Activated effector memory CD4-positive, alpha-beta T cell treated with Interleukin-2 at 50 U/mL for 16 hours (primary cell): ENCODE data around the gene MAN1B1.
"Not testable (repeated sequence)": the region's sequence is repeated elsewhere in the genome, so short reads cannot be mapped to it uniquely, and the experiment has no call there.

Experiments used
- DNase-seq: peaks from one replicate; pipeline ENCODE4 v3.0.0-alpha.2; 2020

Gene MAN1B1

DNA sequence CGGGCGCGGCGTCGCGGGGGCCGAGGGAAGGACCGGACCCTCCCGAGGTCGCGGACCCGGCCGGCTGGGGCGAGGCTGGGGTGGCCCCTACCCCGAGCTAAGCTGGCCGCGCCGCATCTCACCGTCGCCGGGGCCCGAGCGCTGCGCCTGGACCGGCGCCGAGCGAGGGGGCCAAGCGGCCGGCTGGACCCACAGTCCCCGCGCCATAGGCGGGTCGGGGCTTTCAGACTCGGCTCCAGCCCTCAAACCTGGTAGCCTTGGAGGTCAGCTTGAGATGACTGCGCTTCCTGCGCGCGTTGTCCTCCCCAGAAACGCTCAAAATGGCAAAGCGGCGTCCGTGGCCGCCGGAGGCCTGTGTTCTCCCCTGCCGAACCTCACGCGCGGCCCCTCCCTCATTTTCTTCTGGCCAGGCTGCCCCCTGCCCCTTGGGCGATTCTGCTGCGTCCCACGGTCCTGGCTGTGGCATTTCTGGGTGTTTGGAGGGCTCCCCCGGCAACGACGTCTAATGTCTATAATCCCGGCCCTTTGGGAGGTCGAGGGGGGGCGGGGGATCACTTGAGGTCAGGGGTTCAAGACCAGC, 43.5 kb downstream of the MAN1B1 start:
- no peak for DNase-seq

DNA sequence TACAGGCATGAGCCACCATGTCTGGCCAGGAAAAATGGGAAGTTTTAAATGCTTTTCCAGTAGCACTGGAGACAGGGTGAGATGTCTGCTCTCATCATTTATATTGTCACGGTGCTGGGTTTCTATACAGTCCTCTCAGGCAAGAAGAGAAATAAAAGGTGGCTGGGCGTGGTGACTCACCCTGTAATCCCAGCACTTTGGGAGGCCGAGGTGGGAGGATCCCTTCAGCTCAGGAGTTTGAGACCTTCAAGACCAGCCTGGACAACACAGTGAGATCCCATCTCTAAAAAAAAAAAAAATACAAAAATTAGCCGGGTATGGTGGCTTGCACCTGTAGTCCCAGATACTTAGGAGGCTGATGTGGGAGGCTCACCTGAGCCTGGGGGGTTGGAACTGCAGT, 47.4 kb downstream of the MAN1B1 start:
- no peak for DNase-seq

DNA sequence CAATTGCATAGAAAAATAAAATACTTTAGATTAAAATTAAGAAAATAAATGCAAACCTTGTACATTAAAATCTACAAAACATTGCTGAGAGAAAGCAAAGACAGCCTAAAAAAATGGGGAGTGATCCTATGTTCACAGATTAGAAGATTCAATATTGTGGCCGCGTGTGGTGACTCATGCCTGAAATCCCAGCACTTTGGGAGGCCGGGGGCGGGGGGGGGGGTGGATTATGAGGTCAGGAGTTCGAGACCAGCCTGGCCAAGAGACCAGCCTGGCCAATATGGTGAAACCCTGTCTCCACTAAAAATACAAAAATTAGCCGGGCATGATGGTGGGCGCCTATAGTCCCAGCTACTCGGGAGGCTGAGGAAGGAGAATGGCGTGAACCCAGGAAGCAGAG, 48.4 kb downstream of the MAN1B1 start:
- DNase-seq, result not testable (repeated sequence)

DNA sequence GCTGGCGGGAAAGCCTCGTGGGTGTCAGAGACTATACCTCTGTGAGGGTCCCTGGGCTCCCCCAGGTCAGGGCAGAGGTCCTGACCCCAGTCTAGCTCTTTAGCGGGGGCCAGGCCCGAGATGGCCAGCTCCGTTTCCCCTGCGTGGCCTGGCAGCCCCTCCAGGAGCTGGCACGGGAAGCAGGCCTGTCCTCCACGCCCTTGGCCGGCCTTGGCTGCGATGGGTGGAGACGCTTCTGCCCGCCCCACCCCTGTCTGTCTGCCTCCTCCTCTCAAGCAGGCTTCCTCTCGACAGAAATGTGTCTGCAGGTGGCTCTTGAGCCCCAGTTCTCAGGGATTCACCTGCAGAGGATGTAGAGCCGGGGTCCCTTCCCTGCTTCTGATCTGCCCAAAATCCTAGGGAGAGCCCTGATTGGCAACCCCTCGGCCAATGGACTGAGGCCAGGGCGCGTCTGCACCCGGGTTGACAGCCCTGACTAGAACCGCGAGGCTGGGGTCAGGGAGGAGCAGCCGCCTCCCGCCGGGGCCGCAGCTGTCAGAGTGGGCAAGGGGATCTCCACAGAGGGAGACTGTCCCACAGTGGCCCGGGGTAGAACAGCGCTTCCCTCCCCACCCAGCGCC, 49.6 kb downstream of the MAN1B1 start:
- DNase-seq, result no peak

DNA sequence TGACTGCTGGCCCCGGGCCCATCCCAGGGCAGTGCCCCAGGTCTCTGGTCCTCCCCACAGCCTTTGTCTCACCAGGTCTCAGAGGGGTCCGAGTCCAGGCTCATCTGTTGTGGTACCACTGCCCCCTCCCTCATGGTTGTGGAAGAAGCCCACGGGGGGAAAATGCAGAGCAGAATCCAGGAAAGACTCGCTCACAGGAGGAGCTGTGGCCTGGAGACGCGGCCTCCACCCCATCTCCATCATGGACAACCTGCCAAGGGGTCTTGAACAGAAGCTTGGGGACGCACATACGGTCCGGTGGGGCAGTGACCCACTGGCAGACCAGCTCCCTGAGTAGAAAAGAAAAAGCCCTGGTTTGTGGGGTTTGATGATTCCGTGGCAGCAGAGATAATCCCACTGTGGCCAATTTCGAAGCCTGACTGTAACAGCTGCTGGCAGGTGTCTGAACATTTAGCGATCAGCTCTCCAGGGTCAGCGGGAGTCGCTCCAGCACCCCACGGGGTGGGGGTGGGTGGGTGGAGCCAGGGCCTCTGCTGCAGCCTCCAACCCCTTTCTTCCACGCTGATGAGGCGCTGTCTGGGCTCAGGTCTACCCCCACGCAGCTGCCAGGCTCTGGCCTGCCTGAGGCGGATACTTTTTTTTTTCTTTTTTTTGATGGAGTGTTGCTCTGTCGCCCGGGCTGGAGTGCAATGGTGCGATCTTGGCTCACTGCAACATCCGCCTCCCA, 50.3 kb downstream of the MAN1B1 start:
- DNase-seq, result no peak

DNA sequence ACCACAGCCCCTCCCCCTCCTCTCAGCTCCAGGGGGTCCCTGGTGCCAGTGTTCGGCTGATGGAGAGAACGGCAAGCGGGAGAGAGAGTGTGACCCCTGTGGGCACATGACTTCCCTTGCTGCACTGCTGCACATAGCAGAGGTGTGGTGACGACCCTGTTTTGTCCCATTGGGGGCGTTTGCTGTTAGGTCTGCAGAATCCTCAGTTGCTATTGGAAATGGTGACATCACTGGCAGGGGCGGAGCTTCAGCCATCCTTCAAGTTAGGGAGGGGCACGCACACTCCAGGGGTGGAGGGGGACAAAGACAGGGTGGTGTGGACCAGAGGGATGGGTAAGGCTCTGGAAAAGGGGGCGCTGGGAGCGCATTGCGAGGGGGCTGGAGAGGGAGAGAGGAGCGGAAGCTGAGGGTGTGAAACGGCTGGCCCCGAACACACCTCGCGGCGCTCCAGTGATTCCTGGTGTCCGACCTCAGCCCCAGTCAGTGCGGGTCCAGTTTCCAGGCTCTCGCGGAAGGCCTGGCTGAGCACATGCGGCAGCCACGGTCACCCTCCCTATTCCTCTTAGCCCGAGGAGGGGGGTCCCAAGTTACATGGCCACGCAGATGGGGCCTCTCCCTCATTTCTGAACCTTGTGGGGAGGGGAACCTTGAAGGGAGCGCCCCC, 51.4 kb downstream of the MAN1B1 start:
- no peak for DNase-seq

DNA sequence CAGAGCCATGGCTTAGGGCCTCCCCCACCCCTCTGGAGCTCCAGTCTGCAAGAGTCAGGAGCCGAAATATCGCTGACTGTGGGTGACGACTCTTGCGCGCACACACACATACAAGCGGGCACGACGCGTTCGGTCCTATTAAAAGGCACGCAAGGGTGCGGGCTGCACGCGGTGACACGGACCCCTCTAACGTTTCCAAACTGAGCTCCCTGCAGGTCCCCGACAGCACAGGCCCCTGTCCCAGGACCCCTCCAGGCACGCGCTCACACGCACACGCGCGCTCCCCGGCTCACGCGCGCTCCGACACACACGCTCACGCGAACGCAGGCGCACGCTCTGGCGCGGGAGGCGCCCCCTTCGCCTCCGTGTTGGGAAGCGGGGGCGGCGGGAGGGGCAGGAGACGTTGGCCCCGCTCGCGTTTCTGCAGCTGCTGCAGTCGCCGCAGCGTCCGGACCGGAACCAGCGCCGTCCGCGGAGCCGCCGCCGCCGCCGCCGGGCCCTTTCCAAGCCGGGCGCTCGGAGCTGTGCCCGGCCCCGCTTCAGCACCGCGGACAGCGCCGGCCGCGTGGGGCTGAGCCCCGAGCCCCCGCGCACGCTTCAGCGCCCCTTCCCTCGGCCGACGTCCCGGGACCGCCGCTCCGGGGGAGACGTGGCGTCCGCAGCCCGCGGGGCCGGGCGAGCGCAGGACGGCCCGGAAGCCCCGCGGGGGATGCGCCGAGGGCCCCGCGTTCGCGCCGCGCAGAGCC, 52.1 kb downstream of the MAN1B1 start, which contains the start of gene GRIN1:
Gene GRIN1, plus strand, starts transcription at position 433 of the 746 bp plus-strand sequence. CDS start 333 bp downstream, outside the sequence.
- DNase-seq, result no peak

DNA sequence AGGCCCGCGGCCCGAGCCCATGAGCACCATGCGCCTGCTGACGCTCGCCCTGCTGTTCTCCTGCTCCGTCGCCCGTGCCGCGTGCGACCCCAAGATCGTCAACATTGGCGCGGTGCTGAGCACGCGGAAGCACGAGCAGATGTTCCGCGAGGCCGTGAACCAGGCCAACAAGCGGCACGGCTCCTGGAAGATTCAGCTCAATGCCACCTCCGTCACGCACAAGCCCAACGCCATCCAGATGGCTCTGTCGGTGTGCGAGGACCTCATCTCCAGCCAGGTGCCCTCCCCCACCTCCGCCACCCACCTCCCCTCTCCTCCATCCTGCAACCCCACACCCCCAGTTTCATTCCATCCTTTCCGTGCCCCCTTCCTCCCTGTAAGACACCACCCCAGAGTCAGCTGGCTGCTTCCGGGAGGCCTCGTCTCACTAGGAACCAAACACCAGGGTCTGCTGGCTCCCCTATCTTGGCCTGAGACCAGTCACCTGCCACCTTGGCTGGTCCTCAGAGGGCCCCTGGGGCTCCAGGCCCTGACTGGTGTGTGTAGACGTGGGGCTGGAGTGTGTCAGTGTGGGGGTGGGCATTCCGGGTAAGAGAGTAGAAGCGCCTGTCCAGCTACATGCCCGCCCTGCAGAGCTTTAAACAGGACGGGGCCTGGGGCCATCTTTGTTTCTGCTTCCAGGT, 52.8 kb downstream of the MAN1B1 start:
- no peak for DNase-seq

DNA sequence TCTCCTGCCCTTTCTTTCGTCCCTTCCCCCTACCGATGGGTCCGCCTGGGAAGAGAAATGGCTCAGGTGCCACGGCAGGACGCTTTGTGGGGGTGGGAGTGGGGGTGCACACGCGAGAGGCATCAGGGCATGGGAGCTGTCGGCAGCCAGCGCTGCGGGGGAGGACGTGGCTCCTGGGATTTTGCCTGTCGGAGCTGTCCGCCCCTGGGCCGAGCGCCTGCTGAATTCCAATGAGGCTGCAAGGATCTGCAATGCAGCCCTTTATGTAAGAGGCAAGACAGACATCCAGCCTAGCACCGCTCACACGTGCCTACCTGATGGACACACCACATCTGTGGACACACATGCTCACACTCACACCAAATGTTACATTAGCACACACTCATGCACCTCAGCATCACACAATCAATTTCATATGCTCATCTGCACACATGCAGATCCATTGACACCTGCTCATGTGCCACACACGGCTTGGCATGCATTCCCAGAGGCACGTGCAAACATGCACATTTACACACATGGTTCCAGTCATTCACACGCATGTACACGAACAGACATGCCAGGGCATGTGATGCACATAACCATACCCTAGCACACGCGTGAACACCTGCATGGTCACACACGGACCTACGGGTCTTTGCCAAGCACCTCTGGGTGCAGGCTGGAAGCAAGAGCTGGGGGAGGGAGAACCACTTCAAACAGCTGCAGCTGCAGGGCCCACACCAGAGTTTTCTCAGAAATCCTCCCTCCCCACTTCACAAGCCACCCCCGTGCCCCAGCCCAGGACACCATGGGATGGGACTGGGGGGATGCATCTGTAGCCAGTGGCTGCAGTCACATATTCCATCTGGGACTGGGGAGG, 53.6 kb downstream of the MAN1B1 start:
- DNase-seq, result no peak

DNA sequence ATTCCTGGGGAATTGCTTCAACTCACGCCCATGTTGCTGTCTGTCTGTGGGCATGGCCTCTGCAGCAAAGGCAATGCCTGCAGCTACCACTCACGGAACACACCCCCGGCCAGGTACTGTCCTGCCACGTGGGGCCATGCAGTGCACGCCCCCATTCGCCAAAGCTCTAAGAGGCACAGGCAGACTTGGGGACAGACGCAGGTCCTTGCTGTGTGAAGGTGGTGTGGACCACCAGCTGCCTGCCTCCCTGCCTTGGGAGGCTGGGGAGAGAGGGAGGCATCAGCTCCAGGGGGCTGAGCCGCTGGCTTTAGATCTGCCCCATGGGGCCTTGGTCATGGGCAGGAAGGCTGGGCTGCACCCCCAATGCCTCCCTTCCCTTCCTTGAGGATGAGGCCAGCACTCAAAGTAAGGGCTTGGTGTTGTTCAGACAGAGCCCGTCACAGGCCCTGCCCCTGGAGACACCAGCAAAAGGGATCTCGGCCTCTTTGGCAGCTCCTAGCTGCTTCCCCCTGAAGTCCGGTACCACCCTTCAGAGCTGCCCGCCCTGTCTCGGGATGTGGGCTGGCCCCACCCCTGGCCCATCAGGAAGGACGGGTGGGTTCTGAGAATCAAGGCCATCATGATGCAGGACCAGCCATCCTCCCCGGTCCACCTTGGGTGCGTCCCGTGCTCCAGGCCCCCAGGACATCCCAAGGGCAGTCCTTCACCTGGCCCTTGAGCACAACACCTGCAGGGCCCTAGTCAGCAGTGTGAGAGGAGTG, 54.4 kb downstream of the MAN1B1 start:
- DNase-seq, result no peak

DNA sequence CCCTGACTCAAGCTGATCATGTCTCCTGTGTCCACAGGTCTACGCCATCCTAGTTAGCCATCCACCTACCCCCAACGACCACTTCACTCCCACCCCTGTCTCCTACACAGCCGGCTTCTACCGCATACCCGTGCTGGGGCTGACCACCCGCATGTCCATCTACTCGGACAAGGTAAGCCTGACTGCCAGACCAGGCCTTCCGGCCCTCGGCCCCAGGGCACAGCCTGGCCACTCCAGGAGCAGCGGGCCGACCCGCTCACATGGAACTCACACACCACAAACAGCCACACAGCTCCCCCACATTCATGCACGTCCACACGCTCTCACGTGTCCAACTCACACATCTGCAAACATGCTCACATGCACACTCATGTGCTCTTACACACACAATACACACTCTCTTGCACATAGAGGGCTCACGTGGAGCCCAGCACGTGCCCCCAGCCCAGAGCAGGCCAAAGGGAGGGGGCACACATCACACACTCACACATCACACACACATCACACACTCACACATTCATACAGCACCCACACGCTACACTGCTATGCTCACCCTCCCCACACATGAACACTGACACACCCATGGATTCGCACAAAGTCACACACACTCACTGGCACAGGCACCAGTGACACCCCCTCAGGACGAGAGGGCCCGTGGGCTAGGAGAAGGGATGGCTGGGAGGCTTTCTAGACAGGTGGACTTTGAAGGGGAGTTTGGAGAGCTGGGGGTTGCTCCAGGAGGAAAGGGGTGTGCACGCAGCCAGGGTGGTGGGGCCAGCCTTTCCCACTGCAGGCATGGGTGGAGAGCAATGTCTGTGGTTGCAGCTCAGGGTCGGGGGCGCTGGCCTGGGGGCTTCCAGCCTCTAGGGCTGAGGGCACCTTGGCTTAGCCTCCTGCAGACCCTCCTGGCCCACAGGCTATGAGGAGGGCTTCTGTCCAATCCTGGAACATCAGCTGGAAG, 55.5 kb downstream of the MAN1B1 start:
- DNase-seq, result no peak

DNA sequence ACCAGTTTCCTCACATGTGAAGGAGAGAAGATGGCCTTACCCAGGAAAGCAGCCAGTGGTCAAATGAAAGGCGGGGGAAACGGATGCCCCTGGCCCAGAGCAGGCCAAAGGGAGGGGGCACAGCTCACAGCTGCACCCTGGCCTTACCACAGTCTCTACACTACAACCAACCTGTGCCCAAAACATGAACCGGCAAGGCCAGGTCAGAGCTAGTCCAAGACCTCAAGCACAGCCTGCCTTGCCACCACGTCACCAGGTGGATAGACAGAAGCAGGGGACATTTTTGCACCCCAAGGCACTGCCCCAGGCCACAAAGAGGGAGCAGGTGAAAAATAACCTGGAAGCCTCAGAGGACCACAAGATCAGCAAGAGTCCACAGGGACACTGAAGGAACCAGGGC, 56.7 kb downstream of the MAN1B1 start:
- DNase-seq, result no peak

DNA sequence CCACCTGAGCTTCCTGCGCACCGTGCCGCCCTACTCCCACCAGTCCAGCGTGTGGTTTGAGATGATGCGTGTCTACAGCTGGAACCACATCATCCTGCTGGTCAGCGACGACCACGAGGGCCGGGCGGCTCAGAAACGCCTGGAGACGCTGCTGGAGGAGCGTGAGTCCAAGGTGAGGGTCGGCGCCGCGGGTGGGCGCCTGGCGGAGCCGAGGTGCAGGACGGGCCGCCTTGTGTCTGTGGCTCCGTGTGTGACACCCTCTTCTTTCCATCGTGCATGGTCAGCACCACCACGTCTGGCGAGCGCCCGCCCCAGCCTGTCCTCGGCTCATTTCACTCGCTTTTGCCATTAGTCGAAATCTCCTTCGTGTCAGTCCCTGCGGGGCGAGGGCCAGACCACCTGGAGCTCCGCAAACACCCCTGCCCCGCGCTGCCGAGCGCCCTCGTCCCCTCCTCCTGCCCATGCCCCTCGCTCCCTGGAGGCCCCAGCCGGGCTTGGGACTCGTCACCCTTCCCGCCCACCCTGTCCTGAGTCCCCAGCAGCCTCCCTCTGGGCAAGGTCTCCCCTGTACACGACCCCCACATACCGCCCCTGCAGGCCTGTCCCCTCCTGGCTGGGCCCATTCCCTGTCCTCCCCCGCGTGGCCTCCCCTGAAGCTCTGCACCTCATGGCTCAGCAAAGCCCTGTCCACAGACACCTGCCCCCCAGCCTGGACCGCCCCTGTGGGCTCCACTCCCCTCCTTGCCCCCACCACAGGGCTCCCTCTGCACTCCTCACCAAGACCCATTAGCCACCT, 59.1 kb downstream of the MAN1B1 start:
- no peak for DNase-seq

DNA sequence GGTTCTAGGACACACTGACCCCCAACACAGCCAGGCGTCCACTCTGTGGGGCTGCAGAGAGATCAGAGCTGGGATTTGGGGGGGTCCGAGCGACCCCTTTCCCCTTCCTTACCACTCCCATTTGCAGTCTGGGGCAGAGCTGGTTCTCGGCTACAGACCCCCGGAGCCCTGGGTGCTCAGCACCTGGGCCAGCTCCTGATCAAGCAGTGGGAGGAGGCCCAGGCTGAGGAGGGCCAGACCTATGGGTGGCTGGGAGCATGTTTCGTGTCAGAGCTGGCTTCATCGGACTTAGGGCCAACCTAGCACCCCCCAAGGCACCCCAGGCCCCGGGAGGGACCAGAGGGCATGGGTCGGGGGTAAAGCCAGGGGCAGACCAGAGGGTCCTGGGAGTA, 59.7 kb downstream of the MAN1B1 start:
- DNase-seq, result no peak

DNA sequence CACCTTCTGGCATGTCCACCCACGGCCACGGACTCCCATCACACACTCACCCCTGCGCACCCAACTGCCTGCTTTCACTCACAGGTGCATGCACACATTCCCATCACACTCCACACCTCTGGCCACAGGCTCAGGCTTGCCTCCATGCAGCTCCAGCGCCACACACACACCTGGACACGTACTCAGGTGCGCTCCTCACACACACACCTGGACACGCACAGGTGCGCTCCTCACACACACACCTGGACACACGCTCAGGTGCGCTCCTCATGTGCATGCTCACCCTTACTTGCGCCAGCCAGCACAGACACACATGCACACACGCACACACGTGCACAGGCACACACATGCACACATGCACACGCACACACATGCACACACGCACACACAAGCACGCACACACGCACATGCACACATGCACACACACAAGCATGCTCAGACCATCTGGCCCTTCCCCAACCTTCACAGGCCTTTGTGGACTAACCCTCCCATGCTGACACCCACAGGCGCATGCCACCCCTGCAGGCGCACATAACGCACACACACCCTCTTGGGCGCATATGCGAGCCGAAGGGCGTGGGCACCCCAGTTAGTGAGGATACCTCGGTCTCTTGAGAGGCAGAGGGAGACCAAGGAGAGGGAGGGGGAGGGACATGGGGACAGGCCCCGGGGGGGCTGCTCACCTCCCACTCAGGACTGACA, 60.5 kb downstream of the MAN1B1 start:
- no peak for DNase-seq

DNA sequence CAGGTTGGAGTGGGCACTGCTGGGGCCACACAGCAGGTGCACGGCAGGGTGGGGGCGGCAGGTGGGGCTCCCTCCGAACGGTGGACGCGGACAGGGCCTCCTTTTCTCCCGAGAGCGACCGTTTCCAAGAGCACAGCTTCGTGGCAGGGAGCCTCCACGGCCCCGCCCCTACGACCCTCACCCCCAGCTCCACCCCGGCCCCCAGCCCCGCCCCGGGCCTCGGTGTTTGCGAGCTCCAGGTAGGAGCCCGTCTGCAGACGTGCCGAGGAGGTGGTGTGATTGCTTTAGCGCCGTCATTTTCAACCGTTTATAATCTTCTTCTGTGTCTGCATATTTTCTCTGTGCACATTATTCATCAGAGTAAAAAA, 61.0 kb downstream of the MAN1B1 start:
- DNase-seq, result no peak

DNA sequence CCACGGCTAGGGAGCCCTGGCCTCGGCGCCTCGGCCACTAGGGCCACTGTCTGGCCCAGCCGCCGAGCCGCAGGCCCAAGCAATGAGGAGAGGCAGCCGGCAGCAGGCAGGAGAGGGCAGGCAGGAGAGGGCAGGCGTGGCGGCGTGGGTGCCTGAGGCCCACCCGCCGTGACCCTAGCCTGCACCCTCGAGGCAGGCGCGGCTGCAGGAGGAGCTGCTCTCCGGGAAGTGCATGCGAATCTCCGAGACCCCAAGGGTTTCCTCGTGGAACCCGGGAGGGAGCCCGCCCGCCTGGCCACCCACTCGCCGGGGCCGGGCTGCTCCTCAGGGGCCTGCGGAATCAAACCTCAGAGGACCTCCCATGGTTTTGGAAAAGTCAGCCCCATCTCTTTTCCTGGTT, 61.5 kb downstream of the MAN1B1 start:
- no peak for DNase-seq

DNA sequence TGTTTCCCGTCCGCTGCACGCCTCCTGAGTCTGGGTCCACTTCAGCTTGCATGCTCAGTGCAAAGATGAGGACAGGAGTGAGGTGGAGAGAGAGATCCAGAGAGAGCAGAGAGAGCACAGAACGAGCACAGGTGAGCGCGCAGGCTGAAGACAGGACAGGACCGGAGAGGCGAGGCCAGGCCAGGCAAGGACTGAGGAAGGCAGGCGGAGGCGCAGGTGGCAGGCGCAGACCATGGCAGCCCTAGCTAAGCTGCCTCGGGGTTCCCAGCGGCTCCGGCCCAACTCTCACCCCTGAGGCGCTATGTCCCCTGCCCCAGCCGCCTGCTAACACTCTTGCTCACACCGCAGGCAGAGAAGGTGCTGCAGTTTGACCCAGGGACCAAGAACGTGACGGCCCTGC, 61.9 kb downstream of the MAN1B1 start:
- no peak for DNase-seq
